ENCODE data around the gene LGR6. TPM values are rescaled to one million over a fixed set of nuclear protein-coding genes. Genes with fewer than 3 reads are reported as not detected.
"Not testable (repeated sequence)": the region's sequence is repeated elsewhere in the genome, so short reads cannot be mapped to it uniquely, and the experiment has no call there.

Gene LGR6
- total and polyA plus RNA-seq, 10 of the 15 experiments (the other 5 are each of a cell fraction or from before 2014, with no cell fraction given) = not detected

DNA sequence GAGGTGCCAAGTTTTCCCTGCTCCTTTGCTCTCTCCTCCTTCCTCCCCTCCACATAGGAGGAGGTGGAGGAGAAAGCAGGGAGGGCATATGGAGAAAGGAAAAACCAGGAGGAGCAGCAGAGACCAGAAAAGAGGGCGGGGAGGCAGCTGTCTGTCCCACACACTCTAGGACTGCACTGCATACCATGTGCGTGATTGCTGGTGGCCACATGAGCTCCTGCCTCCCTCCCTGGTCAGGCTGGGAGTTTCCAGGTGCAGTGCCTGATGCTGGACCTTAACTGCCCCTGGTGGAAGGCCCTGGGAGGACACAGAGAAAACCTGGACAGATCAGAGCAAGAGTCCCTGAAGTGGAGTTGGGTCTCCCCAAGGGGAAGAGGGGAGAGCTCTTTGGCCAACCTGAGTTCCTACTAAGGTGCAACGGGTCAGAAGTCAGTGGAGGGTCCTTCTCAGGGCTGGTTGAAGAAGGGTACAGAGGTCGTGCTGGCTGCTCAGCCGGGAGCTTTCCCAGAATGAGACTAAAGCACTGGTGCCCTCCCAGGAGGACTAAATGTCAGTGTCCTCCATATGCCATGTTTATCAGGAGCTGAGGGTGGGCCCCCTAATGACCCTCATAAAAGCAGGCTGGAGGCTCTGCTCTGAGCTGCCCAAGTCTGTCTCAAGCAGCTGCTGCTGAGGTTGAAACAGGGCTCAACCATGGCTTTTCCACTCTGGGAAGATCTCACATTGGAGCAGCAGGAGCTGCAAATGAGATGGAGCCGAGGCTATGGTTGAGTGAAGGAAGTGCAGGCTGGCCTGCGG lies 3.5 kb upstream of the LGR6 start:
- Histone ChIP-seq H3K27me3 (replicated peaks in 1 of 2; ENCODE audit: control insufficient read depth in 2 of 2, insufficient read depth in 2 of 2, low read length in 1 of 2) (peaks cover 4 to 11% of the 10 kb centered on the region in 2 experiments), H2AFZ (ENCODE audit: control insufficient read depth, low read depth, low read length) (no peak overlapping the region), H3K36me3 (ENCODE audit: control insufficient read depth in 2 of 2, insufficient read depth in 2 of 2, low read length in 1 of 2) (no peaks in the 10 kb centered on the region), H3K9ac (ENCODE audit: control insufficient read depth, insufficient read depth, low read length) (no peak overlapping the region), H3K4me2 (ENCODE audit: control insufficient read depth, insufficient read depth) (no peak overlapping the region), H3K4me3 (no peak overlapping the region), H3K4me1 (ENCODE audit: control insufficient read depth, insufficient read depth, low read length) (no peaks in the 10 kb centered on the region), H3K9me3 (replicated peaks; ENCODE audit: control insufficient read depth, insufficient read depth, low read length) (no peaks in the 10 kb centered on the region), H4K20me1 (ENCODE audit: control insufficient read depth, insufficient read depth) (no peaks in the 10 kb centered on the region), H3K79me2 (ENCODE audit: control insufficient read depth, insufficient read depth, low read length) (no peaks in the 10 kb centered on the region), H3K27ac (ENCODE audit: control insufficient read depth, insufficient read depth) (no peak overlapping the region)
- ChIA-PET RAD21 (ENCODE audit: unreplicated experiment) (interaction anchor here (1.0 to 2.6 kb wide), 6 partner anchors 30 to 529 kb away, joined by 3 to 19 read pairs (median 7); partner anchors contain the start of gene PTPN7), POLR2A (interaction anchor here (1.3 kb wide), 1 partner anchor 28 kb away, joined by 4 read pairs; no protein-coding TSS in a partner anchor), SMC1A (ENCODE audit: uncharacterized antibody, unreplicated experiment) (interaction anchor here (0.6 to 2.9 kb wide), 8 partner anchors 10 to 529 kb away, joined by 3 to 19 read pairs (median 4); partner anchors contain the start of gene PTPN7), CTCF (interaction anchor here (0.6 to 12.4 kb wide), 24 partner anchors 10 to 535 kb away, joined by 3 to 171 read pairs (median 5); partner anchors contain the start of genes PTPN7 and UBE2T)
- 22% methylated on average over 7 of the region's 7 CpGs for WGBS (ENCODE audit: insufficient coverage, insufficient replicate concordance, low lambda C conversion rate, missing lambda C conversion rate)
- BruUV-seq (replicated peaks) = no TSS peak
- peak; percentile 32; the same call in 2 of the 3 replicates for ATAC-seq
- FAIRE-seq = no peak
- intact Hi-C loops (cut with micrococcal nuclease; ENCODE audit: unreplicated experiment) (loop anchor here (5.0 to 10.0 kb wide), 2 partner anchors 47 to 85 kb away; no protein-coding TSS in a partner anchor), in situ Hi-C loops (cut with MboI) (loop anchor here (5.0 kb wide), 1 partner anchor 122 kb away; no protein-coding TSS in a partner anchor)
- TF ChIP-seq RAD21 (IDR thresholded peaks at IDR 0.05; ENCODE audit: insufficient read depth, low read depth, low read length) (no peak), KAT2A (conservative IDR thresholded peaks at IDR 0.05; ENCODE audit: control insufficient read depth, low read depth, low read length) (no peak), IRF4 (IDR thresholded peaks at IDR 0.05; ENCODE audit: low read depth, low read length) (no peak), ZSCAN29 (IDR thresholded peaks at IDR 0.05) (no peak), SMC3 (IDR thresholded peaks at IDR 0.05; ENCODE audit: borderline replicate concordance, low read length) (no peak), SUZ12 (IDR thresholded peaks at IDR 0.05; ENCODE audit: unreplicated experiment) (no peak), MYC (IDR thresholded peaks at IDR 0.05; ENCODE audit: insufficient read depth, insufficient read length, insufficient replicate concordance, low read length, severe bottlenecking) (no peak)
- TF ChIP-seq, protein P1, sequence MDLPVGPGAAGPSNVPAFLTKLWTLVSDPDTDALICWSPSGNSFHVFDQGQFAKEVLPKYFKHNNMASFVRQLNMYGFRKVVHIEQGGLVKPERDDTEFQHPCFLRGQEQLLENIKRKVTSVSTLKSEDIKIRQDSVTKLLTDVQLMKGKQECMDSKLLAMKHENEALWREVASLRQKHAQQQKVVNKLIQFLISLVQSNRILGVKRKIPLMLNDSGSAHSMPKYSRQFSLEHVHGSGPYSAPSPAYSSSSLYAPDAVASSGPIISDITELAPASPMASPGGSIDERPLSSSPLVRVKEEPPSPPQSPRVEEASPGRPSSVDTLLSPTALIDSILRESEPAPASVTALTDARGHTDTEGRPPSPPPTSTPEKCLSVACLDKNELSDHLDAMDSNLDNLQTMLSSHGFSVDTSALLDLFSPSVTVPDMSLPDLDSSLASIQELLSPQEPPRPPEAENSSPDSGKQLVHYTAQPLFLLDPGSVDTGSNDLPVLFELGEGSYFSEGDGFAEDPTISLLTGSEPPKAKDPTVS (IDR thresholded peaks at IDR 0.05; ENCODE audit: low read depth, low read length) = no peak
- DNase-seq (ENCODE audit: low read depth, low spot score) = no peak

DNA sequence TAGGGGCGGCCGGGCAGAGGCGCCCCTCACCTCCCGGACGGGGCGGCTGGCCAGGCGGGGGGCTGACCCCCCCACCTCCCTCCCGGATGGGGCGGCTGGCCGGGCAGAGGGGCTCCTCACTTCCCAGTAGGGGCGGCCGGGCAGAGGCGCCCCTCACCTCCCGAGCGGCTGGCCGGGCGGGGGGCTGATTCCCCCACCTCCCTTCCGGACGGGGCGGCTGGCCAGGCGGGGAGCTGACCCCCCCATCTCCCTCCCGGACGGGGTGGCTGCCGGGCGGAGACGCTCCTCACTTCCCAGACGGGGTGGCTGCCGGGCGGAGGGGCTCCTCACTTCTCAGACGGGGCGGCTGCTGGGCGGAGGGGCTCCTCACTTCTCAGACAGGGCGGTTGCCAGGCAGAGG lies 2.2 kb upstream of the LGR6 start:
- in situ Hi-C loops (cut with MboI) = not testable (repeated sequence)

More for the DNA sequence above, 2.2 kb upstream of the LGR6 start:
- H3K36me3 ChIP-seq (ENCODE audit: control insufficient read depth in 2 of 2, insufficient read depth in 2 of 2, low read length in 1 of 2); H3K27me3 ChIP-seq (replicated peaks in 1 of 2; ENCODE audit: control insufficient read depth in 2 of 2, insufficient read depth in 2 of 2, low read length in 1 of 2); ATAC-seq; POLR2A ChIA-PET; H3K4me2 ChIP-seq (ENCODE audit: control insufficient read depth, insufficient read depth); DNase-seq (ENCODE audit: low read depth, low spot score); SMC1A ChIA-PET (ENCODE audit: uncharacterized antibody, unreplicated experiment); H2AFZ ChIP-seq (ENCODE audit: control insufficient read depth, low read depth, low read length); H3K4me1 ChIP-seq (ENCODE audit: control insufficient read depth, insufficient read depth, low read length); FAIRE-seq; H3K9ac ChIP-seq (ENCODE audit: control insufficient read depth, insufficient read depth, low read length); H3K27ac ChIP-seq (ENCODE audit: control insufficient read depth, insufficient read depth); H3K9me3 ChIP-seq (replicated peaks; ENCODE audit: control insufficient read depth, insufficient read depth, low read length); H3K79me2 ChIP-seq (ENCODE audit: control insufficient read depth, insufficient read depth, low read length); BruUV-seq (replicated peaks); H3K4me3 ChIP-seq; H4K20me1 ChIP-seq (ENCODE audit: control insufficient read depth, insufficient read depth): not testable (repeated sequence)
- CTCF ChIA-PET = interaction anchor here (2.2 to 2.9 kb wide), 2 partner anchors 83 to 525 kb away, joined by 6 to 21 read pairs; no protein-coding TSS in a partner anchor
- RAD21 ChIA-PET (ENCODE audit: unreplicated experiment) = interaction anchor here (1.7 kb wide), 1 partner anchor 32 kb away, joined by 6 read pairs; the partner anchor contains the start of gene PTPN7
- intact Hi-C loops (cut with micrococcal nuclease; ENCODE audit: unreplicated experiment) = loop anchor here (5.0 to 10.0 kb wide), 2 partner anchors 46 to 83 kb away; no protein-coding TSS in a partner anchor
- WGBS (ENCODE audit: insufficient coverage, insufficient replicate concordance, low lambda C conversion rate, missing lambda C conversion rate) = 88% methylated on average over 11 of the region's 33 CpGs
